GM19351 (cell line): ENCODE measurements around the gene SLC6A4.
"Not testable (repeated sequence)": the region's sequence is repeated elsewhere in the genome, so short reads cannot be mapped to it uniquely, and the experiment has no call there.

ENCODE experiments used
- ATAC-seq: cut with Tn5 transposase; IDR thresholded peaks from one replicate; pipeline ENCODE4 v1.9.1; 2021; ENCODE audit warnings: mild to moderate bottlenecking, moderate library complexity; ENCODE audit not compliant: unreplicated experiment

The SLC6A4 gene

DNA sequence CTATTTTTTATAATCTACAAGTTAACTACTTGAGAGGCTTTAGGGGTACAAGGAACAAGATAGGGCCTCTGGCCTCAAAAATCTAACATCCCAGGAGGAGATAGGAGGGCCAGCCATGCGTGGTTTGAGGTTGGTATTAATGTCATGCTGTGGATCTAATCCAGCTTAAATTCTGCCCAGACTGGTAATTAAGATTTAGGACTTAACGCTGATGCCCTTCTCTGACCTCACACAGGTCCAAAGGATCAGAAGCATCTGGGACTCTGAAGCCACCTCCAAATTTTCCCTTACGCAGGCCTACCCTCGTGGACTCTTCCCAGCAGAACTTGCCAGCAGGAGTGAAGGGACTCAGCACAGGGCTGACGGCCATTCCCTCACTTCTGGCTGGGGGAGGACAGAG, 15.1 kb downstream of the SLC6A4 start:
- no peak for ATAC-seq

DNA sequence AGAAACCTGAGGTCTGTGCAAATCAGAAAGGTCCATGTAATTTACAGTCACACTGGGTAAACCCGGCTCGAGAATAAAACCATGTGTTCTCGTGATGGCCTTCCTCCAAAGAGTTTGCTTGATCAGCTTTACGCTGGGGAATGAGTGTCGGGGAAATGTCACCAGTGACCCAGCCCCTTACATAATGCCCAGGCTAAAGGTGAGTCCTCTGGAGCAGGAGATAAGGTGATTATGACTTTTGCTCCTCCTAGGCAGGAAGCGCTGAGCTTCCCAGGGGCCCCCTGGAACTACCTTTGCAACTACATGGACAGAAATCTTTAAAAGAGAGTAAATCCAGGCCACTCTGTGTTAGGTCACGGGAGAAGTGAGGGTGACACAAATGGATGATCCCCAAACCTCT, 15.7 kb downstream of the SLC6A4 start:
- ATAC-seq, result no peak

DNA sequence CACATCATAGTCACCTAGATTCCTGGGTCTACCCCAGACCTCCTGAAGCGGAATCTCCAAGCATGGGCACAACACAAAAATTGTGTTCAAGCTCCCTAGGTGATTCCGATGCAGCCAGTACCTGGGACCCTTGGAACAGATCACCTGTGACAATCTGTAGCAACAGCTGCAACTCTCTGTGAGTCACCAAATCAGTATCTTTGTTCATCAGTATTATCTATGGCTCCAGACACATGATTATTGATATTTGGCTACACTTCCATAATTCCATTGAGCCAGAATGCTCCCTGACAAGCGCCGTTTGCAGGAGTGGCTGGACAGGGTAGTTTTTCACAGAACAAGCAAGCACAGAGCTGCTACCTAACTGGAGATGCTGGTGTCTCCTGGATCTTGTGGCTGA, 16.2 kb downstream of the SLC6A4 start:
- no peak for ATAC-seq

DNA sequence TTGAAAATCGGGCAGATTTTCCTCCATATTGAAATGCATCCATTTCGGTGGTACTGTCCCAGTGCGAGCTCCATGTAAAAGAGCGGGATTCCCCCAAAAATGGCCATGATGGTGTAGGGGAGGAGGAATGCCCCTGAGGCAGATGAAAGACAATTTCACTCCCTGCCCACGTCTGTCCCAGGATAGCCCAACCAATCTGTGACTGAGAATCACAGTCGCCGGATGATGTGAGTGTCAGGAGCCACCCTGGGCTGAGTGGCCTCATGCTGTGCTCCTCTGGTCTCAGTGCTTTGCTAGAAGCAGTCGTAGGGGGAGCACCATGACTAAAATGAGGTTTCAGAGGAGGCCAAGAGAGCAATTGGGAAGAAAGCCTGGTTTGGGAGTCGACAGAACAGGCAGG, 16.7 kb downstream of the SLC6A4 start:
- no peak for ATAC-seq

DNA sequence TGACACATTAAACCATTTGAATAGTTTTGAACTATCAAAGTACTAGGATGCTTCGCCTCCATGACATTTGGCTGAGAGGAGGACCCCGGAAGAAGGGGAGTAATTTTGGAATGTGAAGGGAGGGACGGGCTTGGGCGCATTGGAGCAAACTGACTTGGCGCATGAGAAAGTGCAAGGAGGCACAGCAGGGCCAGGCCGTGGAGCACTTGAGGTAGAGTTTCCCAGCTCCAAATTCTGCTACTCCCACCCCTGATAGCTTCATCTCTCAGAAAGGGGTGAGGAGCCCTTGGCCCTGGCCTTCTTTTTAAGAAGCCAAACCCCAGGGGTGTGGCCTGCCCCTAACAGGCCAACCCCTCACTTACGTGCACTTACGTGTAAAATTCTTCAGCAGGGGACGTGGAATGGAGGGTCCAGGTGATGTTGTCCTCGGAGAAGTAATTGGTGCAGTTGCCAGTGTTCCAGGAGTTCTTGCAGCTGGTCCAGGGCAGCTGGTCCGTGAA, 17.7 kb downstream of the SLC6A4 start:
- no peak for ATAC-seq

DNA sequence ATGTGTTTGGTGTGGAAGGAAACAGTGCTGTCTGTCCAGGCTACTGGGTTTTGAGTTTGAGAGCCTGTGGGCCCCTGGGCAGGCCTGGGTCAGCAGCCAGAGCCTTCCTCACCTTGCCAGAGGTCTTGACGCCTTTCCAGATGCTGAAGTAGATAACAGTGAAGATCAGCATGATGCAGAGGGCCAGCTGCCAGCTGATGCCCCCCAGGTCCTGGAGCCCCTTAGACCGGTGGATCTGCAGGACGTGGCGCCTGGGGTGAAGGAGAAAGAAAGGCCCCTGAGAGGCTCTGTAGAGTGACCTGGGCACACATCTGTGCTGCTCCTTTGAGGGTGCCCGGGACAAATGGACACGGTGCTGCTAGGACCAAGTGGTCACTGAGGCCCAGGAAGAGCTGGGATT, 18.4 kb downstream of the SLC6A4 start:
- no peak for ATAC-seq

DNA sequence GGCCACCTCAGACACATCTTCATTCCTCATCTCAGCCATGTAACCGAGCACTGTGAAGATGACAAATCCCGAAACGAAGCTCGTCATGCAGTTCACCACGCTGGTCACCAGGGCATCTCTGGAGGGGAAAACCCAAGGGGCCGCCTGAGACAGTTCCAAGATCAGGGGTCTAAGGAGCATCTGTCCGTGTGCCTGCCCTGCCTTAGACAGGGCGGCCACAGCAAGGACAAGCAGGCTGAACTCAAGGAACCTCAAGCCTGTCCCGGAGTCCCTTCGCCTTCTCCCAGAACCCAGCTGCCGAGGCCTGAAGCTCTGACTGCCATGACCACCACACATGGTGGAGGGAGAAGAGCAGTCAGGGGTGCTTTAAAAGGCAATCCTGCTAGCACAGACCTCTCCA, 22.7 kb downstream of the SLC6A4 start:
- ATAC-seq, result peak; percentile 65

DNA sequence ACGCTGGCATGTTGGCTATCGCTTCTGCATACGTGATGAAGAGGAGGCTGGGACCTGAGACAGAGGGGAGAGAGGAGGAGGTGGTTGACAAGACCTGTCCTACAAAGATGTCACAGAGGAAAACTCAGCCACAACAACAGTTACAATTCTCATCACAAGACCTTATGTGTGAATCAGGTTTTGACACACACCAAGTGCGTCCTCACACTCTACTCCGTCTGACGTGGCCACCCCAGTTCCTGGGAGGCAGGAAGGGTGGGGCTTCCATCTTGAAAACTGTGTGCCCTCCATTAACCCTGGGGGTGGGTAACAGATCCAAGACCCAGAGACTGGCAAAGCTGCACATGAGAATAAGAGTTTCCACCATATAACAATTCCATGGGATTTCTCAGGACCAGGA, 24.1 kb downstream of the SLC6A4 start:
- ATAC-seq, result no peak

DNA sequence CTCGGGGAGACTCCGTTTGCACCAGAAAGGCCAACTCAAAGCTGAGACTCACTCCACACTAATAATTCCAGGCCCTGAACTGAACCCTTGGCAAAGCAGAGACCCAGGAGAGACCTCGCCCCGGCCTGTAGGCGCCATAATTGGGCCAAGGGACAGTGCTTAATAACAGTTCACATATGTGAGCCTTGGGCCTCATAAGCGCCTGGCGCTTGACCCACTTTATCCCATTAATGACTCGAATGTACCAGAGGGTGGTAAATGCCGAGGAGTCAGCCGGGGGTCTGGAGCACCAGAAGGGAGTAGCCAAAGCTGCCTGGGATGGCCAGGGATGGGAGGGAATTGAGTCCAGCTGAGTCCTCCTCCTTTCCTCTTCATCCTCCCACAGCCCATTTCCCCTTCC, 24.6 kb downstream of the SLC6A4 start:
- no peak for ATAC-seq

DNA sequence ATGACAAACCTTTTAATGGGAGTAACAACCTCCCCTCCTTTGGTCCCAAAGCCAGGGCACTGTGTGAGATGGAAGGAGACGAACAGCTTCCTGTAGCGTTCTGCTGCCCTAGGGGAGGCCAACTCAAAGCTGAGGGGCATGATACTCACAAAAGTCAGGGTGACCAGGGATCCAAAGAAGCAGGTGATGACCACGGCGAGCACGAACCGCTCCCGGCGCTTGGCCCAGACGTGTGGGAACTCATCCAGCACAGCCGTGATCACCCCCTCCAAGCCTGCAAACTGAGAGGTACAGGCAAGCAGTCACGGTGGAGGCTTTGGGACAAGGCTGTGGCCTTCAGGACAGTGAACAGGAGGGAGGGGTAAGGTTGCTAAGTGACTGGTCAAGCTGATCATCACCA, 25.1 kb downstream of the SLC6A4 start:
- ATAC-seq, result no peak

DNA sequence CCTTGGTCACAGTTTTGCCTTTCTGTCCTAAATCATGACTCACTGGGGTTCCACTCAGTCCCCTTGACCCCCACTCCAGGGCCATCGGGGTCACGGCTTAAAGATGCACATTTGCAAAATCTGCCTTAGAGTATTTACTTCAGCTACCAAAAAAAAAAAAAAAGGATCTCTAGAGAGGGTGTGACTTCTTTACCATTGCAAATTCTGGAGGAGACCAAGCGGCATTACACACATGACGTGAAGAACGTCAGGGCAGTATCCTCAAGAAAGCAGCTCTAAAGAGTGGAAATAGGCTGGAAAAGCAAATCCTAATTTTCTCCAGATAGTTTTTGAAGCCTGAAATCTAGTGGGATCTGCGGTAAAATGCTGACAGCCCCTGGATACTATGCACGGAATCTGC, 25.6 kb downstream of the SLC6A4 start:
- no peak for ATAC-seq

DNA sequence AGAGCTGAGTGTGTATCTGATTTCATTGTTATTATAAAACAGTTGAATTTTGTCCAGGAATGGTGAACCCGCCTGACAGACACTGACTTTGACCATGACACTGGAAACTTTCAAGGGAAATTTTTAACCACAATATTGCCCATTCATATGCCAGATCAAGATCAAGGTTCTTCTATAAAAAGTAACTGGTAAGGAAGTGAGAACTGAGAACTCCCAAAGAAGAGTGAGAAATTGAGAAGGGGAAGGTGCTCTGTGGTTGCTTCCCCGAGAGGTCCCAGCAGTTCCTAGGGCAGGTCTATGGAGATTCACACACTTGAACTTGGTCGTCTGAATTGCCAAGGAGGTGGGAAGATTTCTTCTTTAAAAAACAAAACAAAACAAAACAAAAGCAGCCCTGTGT, 27.3 kb downstream of the SLC6A4 start:
- no peak for ATAC-seq

DNA sequence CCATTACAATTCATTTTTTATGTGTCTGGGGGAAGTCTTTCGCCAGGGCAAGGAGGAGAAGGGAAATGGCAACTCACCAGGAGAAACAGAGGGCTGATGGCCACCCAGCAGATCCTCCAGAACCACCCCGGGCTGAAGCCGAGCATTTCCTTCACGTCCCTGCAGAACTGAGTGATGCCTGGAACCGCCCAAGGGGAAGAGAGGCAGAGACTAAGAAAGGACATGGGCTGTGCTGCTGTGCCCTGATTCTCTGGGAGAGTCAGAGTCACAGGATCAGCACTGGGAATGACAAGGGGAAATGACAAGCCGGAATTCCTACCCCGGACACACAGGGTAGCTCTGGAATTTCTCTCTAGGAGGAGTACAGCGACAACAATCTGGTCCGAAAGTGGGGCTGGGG, 27.8 kb downstream of the SLC6A4 start:
- no peak for ATAC-seq

DNA sequence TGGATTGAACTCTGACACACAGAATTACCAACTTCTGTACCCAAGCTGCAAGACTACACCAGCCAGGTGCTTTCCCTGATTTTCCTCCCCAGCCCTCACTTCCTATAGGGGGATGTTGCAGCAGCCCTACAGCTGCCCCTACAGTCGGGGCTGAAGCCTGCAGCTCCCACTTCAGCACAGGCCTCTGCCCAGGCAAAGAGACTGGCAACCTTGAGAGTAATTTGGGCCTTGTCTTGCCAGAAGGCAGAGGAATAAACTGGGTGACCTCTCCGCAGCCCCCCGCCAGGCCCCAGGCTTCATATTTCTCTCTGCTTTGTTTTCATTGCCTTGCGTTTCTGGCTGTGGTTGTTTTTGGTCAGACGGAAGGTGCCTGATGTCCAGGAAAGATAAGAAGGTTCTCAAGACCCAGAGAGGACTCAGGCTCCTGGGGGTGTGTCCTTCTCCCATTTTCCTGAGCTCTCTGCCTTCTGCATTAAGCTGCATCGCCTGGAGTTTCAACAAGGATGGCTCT, 32.0 kb downstream of the SLC6A4 start:
- no peak for ATAC-seq

DNA sequence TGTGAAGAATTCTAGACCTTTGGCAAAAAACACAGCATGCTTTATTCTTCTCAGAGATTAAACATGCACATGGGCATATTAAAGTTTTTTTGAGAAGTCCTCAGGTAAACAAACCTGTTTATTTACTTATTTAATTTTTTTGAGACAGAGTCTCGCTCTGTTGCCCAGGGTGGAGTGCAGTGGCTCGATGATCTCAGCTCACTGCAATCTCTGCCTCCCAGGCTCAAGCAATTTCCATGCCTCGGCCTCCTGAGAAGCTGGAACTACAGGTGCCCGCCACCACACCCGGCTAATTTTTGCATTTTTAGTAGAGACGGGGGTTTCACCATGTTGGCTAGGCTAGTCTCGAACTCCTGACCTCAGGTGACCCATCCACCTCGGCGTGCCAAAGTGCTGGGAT, 34.8 kb downstream of the SLC6A4 start:
- not testable (repeated sequence) for ATAC-seq

DNA sequence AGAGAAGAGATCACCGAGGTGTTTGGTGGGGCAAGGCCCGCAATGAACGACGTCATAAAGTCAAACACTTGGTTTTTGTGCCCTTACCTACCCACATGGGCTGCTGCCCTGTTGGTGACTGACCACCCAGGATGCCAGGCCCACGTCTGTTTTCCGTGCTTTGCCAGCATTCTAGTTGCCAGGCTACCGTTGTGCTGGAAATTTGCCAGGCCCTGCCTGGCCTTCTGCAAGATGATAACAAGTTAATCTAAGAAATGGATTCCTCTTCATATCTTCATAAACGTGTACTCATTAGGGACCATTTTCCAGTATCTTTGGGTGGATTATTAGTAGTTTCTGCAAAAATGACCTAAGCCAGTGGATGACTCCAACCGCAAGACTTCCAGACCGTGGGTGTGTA, 35.4 kb downstream of the SLC6A4 start:
- ATAC-seq, result no peak

DNA sequence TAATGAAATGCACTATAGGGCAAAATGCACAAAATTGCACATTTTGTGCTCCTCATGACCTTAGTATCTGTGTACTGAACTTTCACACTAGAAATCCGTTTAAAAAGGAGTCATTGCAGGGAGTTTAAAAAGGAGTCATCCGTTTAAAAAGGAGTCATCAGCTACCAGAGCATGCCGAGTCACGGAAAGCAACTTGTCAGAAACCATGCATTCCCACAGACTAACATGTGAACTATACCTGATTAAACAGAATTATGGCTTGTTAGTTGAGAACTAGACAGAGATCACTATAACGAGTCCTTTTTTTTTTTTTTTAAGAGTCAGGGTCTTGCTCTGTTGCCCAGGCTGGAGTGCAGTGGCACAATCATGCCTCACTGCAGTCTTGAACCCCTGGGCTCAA, 35.9 kb downstream of the SLC6A4 start:
- no peak for ATAC-seq

DNA sequence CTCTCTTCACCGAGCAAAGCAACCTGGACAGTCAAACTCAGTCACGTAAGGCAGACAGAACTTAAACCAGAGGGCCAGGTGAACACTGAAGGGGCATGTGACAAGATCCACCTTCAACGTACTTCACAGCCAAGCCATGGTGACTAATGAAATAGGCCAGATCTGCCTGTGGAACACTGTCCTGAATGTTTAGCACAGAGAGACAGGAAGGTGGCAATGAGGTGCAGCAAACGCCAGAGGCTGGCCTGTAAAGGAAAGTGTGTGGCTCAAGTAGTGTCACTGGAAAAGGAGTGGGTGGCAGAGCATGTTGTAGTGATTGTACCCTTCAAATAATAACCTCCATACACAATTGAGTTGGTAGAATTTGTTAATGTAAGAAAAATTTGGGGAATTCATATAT, 38.1 kb downstream of the SLC6A4 start:
- ATAC-seq, result no peak

DNA sequence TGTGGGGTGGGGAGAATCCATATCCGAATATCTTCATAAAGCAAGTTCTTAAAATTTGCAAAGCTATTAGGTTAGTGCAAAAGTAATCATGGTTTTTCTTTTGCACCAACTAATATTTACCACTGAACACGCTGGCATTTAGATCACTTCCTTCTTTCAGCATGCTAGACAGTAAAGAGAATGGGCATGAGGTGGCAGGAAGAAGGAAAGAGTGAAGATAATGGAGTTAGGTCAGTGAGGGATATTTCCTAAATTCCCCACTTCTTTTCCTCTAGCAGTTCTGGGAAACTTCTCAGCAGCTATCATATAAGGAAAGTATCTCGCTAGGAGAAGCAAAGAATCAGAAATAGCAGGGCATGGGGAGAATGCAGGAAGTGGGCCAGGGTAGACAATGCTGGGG, 39.0 kb downstream of the SLC6A4 start:
- ATAC-seq, result no peak

DNA sequence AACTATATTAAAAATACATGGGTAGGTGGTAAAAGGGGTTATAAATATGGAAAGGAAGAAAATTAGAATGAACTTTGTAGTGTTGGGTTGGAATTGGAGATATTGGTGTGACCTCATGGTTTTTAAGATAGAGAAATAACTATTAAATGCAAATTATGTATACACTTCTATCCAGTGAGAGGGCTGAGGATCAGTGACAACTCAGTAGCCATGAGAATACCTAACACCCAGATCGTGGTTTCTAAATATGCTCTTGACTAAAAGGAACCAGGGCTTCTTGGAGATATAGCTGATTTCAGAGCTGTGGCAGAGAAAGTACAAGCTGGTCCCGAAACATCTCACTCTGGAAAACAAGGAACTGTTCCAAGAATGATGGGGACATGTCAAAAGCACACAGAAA, 44.4 kb downstream of the SLC6A4 start:
- no peak for ATAC-seq

DNA sequence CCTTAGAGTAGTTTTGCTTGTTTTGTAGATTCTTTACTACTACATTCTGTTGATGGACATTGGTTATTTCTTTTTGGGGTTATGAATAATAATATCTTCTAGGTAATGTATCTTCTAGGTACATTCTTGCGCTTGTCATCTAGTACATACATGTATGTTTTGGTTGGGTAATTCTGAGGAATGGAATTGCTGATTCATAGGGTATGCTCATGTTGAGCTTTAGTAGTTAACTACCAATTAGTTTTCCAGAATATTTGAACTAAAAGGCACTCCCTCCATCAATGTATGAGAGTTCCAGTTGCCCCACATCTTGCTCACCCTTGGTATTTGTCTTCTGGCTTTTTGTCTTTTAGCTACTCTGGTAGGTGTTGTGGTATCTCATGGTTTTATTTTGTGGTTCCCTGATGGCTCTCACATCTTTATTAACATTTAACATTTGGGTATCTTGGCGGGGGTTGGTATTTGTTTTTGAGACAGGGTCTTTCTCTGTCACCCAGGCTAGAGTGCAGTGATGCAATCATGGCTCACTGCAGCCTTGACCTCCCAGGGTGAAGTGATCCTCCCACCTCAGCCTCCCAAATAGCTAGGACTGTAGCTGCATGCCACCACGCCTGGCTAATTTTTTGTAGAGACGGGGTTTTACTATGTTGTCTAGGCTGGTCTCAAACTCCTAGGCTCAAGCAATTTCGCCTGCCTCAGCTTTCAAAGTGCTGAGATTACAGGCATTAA, 47.1 kb downstream of the SLC6A4 start:
- no peak for ATAC-seq

DNA sequence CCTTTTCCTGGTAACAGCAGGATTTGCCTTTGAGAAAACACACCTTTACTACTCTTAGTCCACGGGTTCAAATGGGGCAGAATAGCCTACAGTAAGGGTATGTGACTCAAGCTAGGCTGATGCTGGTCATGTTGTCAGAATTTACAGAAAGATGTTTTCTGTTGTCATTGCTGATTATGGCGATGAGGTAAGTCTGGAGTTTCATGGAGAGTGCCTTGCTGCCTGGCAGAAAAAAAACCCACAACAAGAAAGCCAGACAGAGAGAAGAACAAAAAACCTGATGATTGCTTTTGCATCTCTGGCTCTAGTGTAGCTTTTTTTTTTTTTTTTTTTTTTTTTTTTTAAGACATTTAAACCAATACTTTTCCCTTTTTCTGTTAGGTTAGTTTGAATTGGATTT, 47.9 kb downstream of the SLC6A4 start:
- no peak for ATAC-seq

DNA sequence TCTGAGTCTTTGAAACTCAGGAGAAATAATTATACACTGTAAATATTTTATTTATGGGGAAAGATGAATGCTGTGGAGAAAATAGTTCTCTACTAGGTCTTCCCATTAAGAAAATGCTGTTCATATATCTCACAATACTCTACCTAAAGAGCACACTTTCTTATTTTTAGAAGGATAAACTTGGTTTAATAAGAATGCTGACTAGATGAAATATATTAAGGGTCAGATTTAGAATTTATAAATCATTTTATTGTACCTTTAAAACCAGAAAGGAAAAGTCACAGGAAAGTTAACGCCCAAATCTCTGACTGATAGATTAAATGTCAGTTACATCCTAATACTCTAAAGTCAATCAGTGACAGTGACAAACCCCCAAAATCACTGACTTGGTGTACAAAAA, 48.7 kb downstream of the SLC6A4 start:
- no peak for ATAC-seq
